ENCODE measurements around the gene XIRP1. TPM values are rescaled to one million over a fixed set of nuclear protein-coding genes. Genes with fewer than 3 reads are reported as not detected.

Gene XIRP1
- total RNA-seq, 1 experiment from 2014 or later = not detected

GRCh38 chr3:39157359-39157758, 35.0 kb downstream of the XIRP1 start:
- Histone ChIP-seq H3K27ac (ENCODE audit: low read length) (no peak overlapping the region), H3K27me3 (ENCODE audit: control insufficient read depth, insufficient read depth, low read length) (no peaks in the 10 kb centered on the region), H3K9me3 (ENCODE audit: control insufficient read depth, insufficient read depth, low read depth, low read length) (no peaks in the 10 kb centered on the region), H3K4me1 (ENCODE audit: control insufficient read depth, insufficient read depth, low read length) (peaks cover 10% of the 10 kb centered on the region), H3K36me3 (ENCODE audit: control insufficient read depth, insufficient read depth, low read length) (no peaks in the 10 kb centered on the region), H3K4me3 (ENCODE audit: low read depth in 2 of 2, low read length in 2 of 2) (no peak overlapping the region)
- TF ChIP-seq POLR2AphosphoS5 (IDR thresholded peaks at IDR 0.05; ENCODE audit: low read depth, low read length) = no peak
- no peak for TF ChIP-seq TCF7L2 (IDR thresholded peaks at IDR 0.05; ENCODE audit: low read depth, low read length)
- no peak for TF ChIP-seq CTCF (IDR thresholded peaks at IDR 0.05)
- TF ChIP-seq SIN3A (IDR thresholded peaks at IDR 0.05; ENCODE audit: borderline replicate concordance, insufficient read depth, low read depth, low read length) = no peak
- no peak for TF ChIP-seq REST (IDR thresholded peaks at IDR 0.05; ENCODE audit: insufficient read depth in 1 of 2, low read depth in 2 of 2, low read length in 1 of 2)
- DNase-seq (ENCODE audit: low read depth, low spot score) (no peak), ATAC-seq (no peak)
- POLR2A ChIA-PET = no interaction called here
- in situ Hi-C loops (cut with HindIII; ENCODE audit: low pct_unique_long_range_greater_than_20kb, low sequenced_read_pairs) = no loop called here
- CTCF ChIA-PET = no interaction called here
- intact Hi-C loops (cut with micrococcal nuclease; ENCODE audit: unreplicated experiment) = no loop called here
- no TSS peak for BruUV-seq (replicated peaks)

- Histone ChIP-seq H3K36me3 (ENCODE audit: control insufficient read depth, insufficient read depth, low read length) (no peaks in the 10 kb centered on the region), H3K27me3 (ENCODE audit: control insufficient read depth, insufficient read depth, low read length) (no peaks in the 10 kb centered on the region), H3K9me3 (ENCODE audit: control insufficient read depth, insufficient read depth, low read depth, low read length) (no peaks in the 10 kb centered on the region), H3K4me1 (ENCODE audit: control insufficient read depth, insufficient read depth, low read length) (peaks cover 16% of the 10 kb centered on the region), H3K4me3 (ENCODE audit: low read depth in 2 of 2, low read length in 2 of 2) (no peak overlapping the region), H3K27ac (ENCODE audit: low read length) (no peak overlapping the region)
- DNase-seq (ENCODE audit: low read depth, low spot score) = no peak
- no peak for ATAC-seq
- intact Hi-C loops (cut with micrococcal nuclease; ENCODE audit: unreplicated experiment) (no loop called here), in situ Hi-C loops (cut with HindIII; ENCODE audit: low pct_unique_long_range_greater_than_20kb, low sequenced_read_pairs) (no loop called here)
- BruUV-seq (replicated peaks) = no TSS peak
- TF ChIP-seq TCF7L2 (IDR thresholded peaks at IDR 0.05; ENCODE audit: low read depth, low read length) (no peak), SIN3A (IDR thresholded peaks at IDR 0.05; ENCODE audit: borderline replicate concordance, insufficient read depth, low read depth, low read length) (no peak)
- CTCF ChIA-PET = no interaction called here
- POLR2A ChIA-PET = no interaction called here
Measured at GRCh38 chr3:39156421-39156820, 36.0 kb downstream of the XIRP1 start.

GRCh38 chr3:39154280-39155021, 37.9 kb downstream of the XIRP1 start:
- CTCF ChIA-PET = no interaction called here

More at GRCh38 chr3:39154280-39155021, 37.9 kb downstream of the XIRP1 start:
- POLR2A ChIA-PET = no interaction called here
- BruUV-seq (replicated peaks) = no TSS peak
- TF ChIP-seq REST (IDR thresholded peaks at IDR 0.05; ENCODE audit: insufficient read depth in 1 of 2, low read depth in 2 of 2, low read length in 1 of 2) (no peak), CTCF (IDR thresholded peaks at IDR 0.05) (no peak), TCF7L2 (IDR thresholded peaks at IDR 0.05; ENCODE audit: low read depth, low read length) (no peak), SIN3A (IDR thresholded peaks at IDR 0.05; ENCODE audit: borderline replicate concordance, insufficient read depth, low read depth, low read length) (no peak), POLR2AphosphoS5 (IDR thresholded peaks at IDR 0.05; ENCODE audit: low read depth, low read length) (no peak)
- H3K27ac ChIP-seq (ENCODE audit: low read length) = peak overlapping the region; percentile 29; the same call in 1 of the 2 replicates
- H3K4me3 ChIP-seq (ENCODE audit: low read depth in 2 of 2, low read length in 2 of 2) = no peak overlapping the region
- H3K36me3 ChIP-seq (ENCODE audit: control insufficient read depth, insufficient read depth, low read length) = no peaks in the 10 kb centered on the region
- H3K4me1 ChIP-seq (ENCODE audit: control insufficient read depth, insufficient read depth, low read length) = peaks cover 33% of the 10 kb centered on the region
- DNase-seq (ENCODE audit: low read depth, low spot score) = no peak
- no peak for ATAC-seq
- in situ Hi-C loops (cut with HindIII; ENCODE audit: low pct_unique_long_range_greater_than_20kb, low sequenced_read_pairs) = no loop called here
- no peaks in the 10 kb centered on the region for H3K9me3 ChIP-seq (ENCODE audit: control insufficient read depth, insufficient read depth, low read depth, low read length)
- intact Hi-C loops (cut with micrococcal nuclease; ENCODE audit: unreplicated experiment) = no loop called here
- no peaks in the 10 kb centered on the region for H3K27me3 ChIP-seq (ENCODE audit: control insufficient read depth, insufficient read depth, low read length)

Measured in Panc1 (cell line).